IMR-90 (cell line): ENCODE results near the gene NOL9. TPM values are rescaled to one million over a fixed set of nuclear protein-coding genes. Genes with fewer than 3 reads are reported as not detected.

Experiments used
- ATAC-seq: fragments of 200-7000 bp; cut with Tn5 transposase; 2 replicates; pipeline ENCODE4 v1.9.1; 2020; ENCODE audit warnings: low read depth, mild to moderate bottlenecking, moderate library complexity
- BruUV-seq: library from RNA; stranded (reverse); fragments of 400-500 nt; replicated peaks from 2 replicates; lab custom pipeline; 2021; lab: Mats Ljungman, UMichigan
- CTCF ChIA-PET: fragments of 300-600 bp; formaldehyde crosslinking; extraction: SDS; loops from one replicate; lab custom pipeline; 2021; ENCODE audit warnings: antibody characterized with exemption; lab: Yijun Ruan, JAX
- POLR2A ChIA-PET: fragments of 300-600 bp; sonication (Branson Sonifier 250); formaldehyde crosslinking; loops from one replicate; lab custom pipeline; 2022; ENCODE audit warnings: antibody characterized with exemption; ENCODE audit not compliant: unreplicated experiment; lab: Charles Lee
- DNase-seq: peaks from one replicate; pipeline ENCODE4 v3.0.0; 2013
- H2AFZ ChIP-seq: replicated peaks from 2 replicates; pipeline ENCODE3; 2013; ENCODE audit warnings: low read length, mild to moderate bottlenecking; ENCODE audit not compliant: poor library complexity
- H2AK5ac ChIP-seq: 2 replicates; pipeline ENCODE4 v1.6.1; 2013; ENCODE audit warnings: low read depth, low read length, inconsistent platforms
- H2AK9ac ChIP-seq: replicated peaks from 2 replicates; pipeline ENCODE3; 2013; ENCODE audit warnings: mild to moderate bottlenecking, low read depth, low read length, moderate library complexity; ENCODE audit not compliant: poor library complexity
- H2BK120ac ChIP-seq: 2 replicates; pipeline ENCODE4 v1.6.1; 2013; ENCODE audit warnings: low read depth, low read length, inconsistent platforms
- H2BK15ac ChIP-seq: 3 replicates; pipeline ENCODE4 v1.6.1; 2013; ENCODE audit warnings: low read depth, low read length, inconsistent platforms
- H2BK20ac ChIP-seq: 2 replicates; pipeline ENCODE4 v1.6.1; 2013; ENCODE audit warnings: low read depth, mild to moderate bottlenecking, inconsistent platforms, low read length, moderate library complexity
- H2BK5ac ChIP-seq: 2 replicates; pipeline ENCODE4 v1.6.1; 2013; ENCODE audit warnings: mild to moderate bottlenecking, low read depth, low read length, inconsistent platforms; ENCODE audit not compliant: poor library complexity, severe bottlenecking
- H3K14ac ChIP-seq: replicated peaks from 2 replicates; pipeline ENCODE4 v1.6.1; 2013; ENCODE audit warnings: low read depth, low read length, inconsistent platforms
- H3K18ac ChIP-seq: 2 replicates; pipeline ENCODE4 v1.6.1; 2013; ENCODE audit warnings: low read depth, low read length, control low read depth
- H3K23ac ChIP-seq: 2 replicates; pipeline ENCODE4 v1.6.1; 2013; ENCODE audit warnings: low read depth, low read length, inconsistent platforms
- H3K27ac ChIP-seq: 2 replicates; pipeline ENCODE4 v1.5.1; 2013; ENCODE audit warnings: mild to moderate bottlenecking, control low read depth, low read length; ENCODE audit not compliant: insufficient read depth
- H3K27me3 ChIP-seq: 2 replicates; pipeline ENCODE4 v1.6.1; 2013; ENCODE audit warnings: low read length; ENCODE audit not compliant: control insufficient read depth, insufficient read depth
- H3K36me3 ChIP-seq: 2 replicates; pipeline ENCODE4 v1.6.1; 2013; ENCODE audit warnings: low read length, mixed read lengths; ENCODE audit not compliant: control insufficient read depth, insufficient read depth
- H3K4ac ChIP-seq: 2 replicates; pipeline ENCODE4 v1.6.1; 2013; ENCODE audit warnings: low read depth, low read length, inconsistent platforms
- H3K4me1 ChIP-seq: 2 replicates; pipeline ENCODE4 v1.6.1; 2013; ENCODE audit warnings: low read length, mixed read lengths; ENCODE audit not compliant: control insufficient read depth, insufficient read depth
- H3K4me2 ChIP-seq: 2 replicates; pipeline ENCODE4 v1.6.1; 2013; ENCODE audit warnings: low read depth, mild to moderate bottlenecking, control low read depth, low read length, moderate library complexity
- H3K4me3 ChIP-seq: 2 replicates; pipeline ENCODE4 v1.5.1; 2013; ENCODE audit warnings: low read depth, mild to moderate bottlenecking, control low read depth, low read length, moderate library complexity; ENCODE audit not compliant: insufficient read depth
- H3K56ac ChIP-seq: 2 replicates; pipeline ENCODE4 v1.6.1; 2013; ENCODE audit warnings: low read length, inconsistent platforms; ENCODE audit not compliant: insufficient read depth; ENCODE audit errors: extremely low read depth
- H3K79me1 ChIP-seq, 2 experiments: 2 replicates each; pipeline ENCODE4 v1.6.1; 2013; ENCODE audit warnings: low read length in 2 of 2, inconsistent platforms in 1 of 2, low read depth in 1 of 2
- H3K9ac ChIP-seq: 2 replicates; pipeline ENCODE4 v1.6.1; 2013; ENCODE audit warnings: low read depth, low read length, control low read depth
- H3K9me1 ChIP-seq: 2 replicates; pipeline ENCODE4 v1.6.1; 2013; ENCODE audit warnings: low read length, inconsistent platforms; ENCODE audit not compliant: insufficient read depth
- H3K9me3 ChIP-seq: 2 replicates; pipeline ENCODE4 v1.6.1; 2013; ENCODE audit warnings: low read length; ENCODE audit not compliant: control insufficient read depth, insufficient read depth
- H4K20me1 ChIP-seq: 2 replicates; pipeline ENCODE4 v1.6.1; 2013; ENCODE audit warnings: low read length, inconsistent platforms; ENCODE audit not compliant: insufficient read depth
- H4K5ac ChIP-seq: 2 replicates; pipeline ENCODE4 v1.6.1; 2013; ENCODE audit warnings: mild to moderate bottlenecking, low read depth, low read length, control low read depth
- H4K8ac ChIP-seq, 2 experiments: 2 replicates each; pipeline ENCODE4 v1.6.1; 2013; ENCODE audit warnings: low read depth in 2 of 2, low read length in 2 of 2, control low read depth in 1 of 2, inconsistent platforms in 1 of 2
- H4K91ac ChIP-seq: 2 replicates; pipeline ENCODE4 v1.6.1; 2013; ENCODE audit warnings: low read depth, low read length, inconsistent platforms; ENCODE audit not compliant: insufficient read depth
- BHLHE40 ChIP-seq: fragments of 150-350 bp; IDR thresholded peaks from 2 replicates; pipeline ENCODE4 v1.6.1; 2016; ENCODE audit warnings: mild to moderate bottlenecking, low read depth, low read length
- CEBPB ChIP-seq: IDR thresholded peaks from 2 replicates; pipeline ENCODE4 v1.6.1; 2012; ENCODE audit warnings: low read depth, low read length, improper control_type of control experiment
- CHD1 ChIP-seq: IDR thresholded peaks from 2 replicates; pipeline ENCODE4 v1.6.1; 2012; ENCODE audit warnings: low read depth, low read length, improper control_type of control experiment
- FOS ChIP-seq: fragments of 150-350 bp; IDR thresholded peaks from 2 replicates; pipeline ENCODE4 v1.6.1; 2016; ENCODE audit warnings: low read depth, low read length
- MAFK ChIP-seq: IDR thresholded peaks from 2 replicates; pipeline ENCODE4 v1.6.1; 2012; ENCODE audit warnings: low read depth, low read length, improper control_type of control experiment
- MAZ ChIP-seq: IDR thresholded peaks from 2 replicates; pipeline ENCODE4 v1.6.1; 2012; ENCODE audit warnings: low read depth, mild to moderate bottlenecking, low read length, improper control_type of control experiment, moderate library complexity, borderline replicate concordance
- MXI1 ChIP-seq: IDR thresholded peaks from 2 replicates; pipeline ENCODE4 v1.6.1; 2012; ENCODE audit warnings: low read depth, mild to moderate bottlenecking, low read length, moderate library complexity, borderline replicate concordance
- NFE2L2 ChIP-seq: fragments of 150-350 bp; IDR thresholded peaks from 2 replicates; pipeline ENCODE4 v1.6.1; 2016; ENCODE audit warnings: low read depth, mild to moderate bottlenecking, low read length
- RAD21 ChIP-seq: IDR thresholded peaks from 2 replicates; pipeline ENCODE4 v1.6.1; 2012; ENCODE audit warnings: low read length, improper control_type of control experiment
- RCOR1 ChIP-seq: IDR thresholded peaks from 2 replicates; pipeline ENCODE4 v1.6.1; 2012; ENCODE audit warnings: mild to moderate bottlenecking, low read length, improper control_type of control experiment; ENCODE audit not compliant: insufficient replicate concordance
- RFX5 ChIP-seq: IDR thresholded peaks from 2 replicates; pipeline ENCODE4 v1.8.0; 2012; ENCODE audit warnings: low read depth, mild to moderate bottlenecking, low read length, moderate library complexity
- SMC3 ChIP-seq: fragments of 150-350 bp; IDR thresholded peaks from 2 replicates; pipeline ENCODE4 v1.6.1; 2016; ENCODE audit warnings: low read depth, mild to moderate bottlenecking, antibody characterized with exemption, low read length, moderate library complexity
- WGBS, 2 experiments: methylation state at CpG; one replicate each; pipeline versions ENCODE4 v1.1.5 to v1.1.7; 2013; ENCODE audit warnings: missing lambda C conversion rate in 2 of 2; ENCODE audit not compliant: insufficient read length in 1 of 2; ENCODE audit errors: extremely low coverage in 2 of 2; 5-methylcytosine and 5-hydroxymethylcytosine counted together
- dilution Hi-C: fragments of 300-500 bp; cut with HindIII; formaldehyde crosslinking; loops from one replicate; pipeline ENCODE4 v1.14.3; 2018; ENCODE audit warnings: low sequenced_read_pairs; ENCODE audit not compliant: unreplicated experiment
- in situ Hi-C: fragments of 300-500 bp; cut with MboI; formaldehyde crosslinking; loops from 3 replicates; pipeline ENCODE4 v1.14.3; 2019; ENCODE audit warnings: low sequenced_read_pairs, inconsistent platforms, mixed read lengths
- intact Hi-C: fragments of 100-400 bp; cut with micrococcal nuclease; formaldehyde crosslinking; loops from 2 replicates; pipeline ENCODE4 v1.10.0; 2022
- polyA plus RNA-seq, 3 experiments: library from polyadenylated mRNA; depleted of rRNA; stranded (reverse); fragments of >200 nt; gene quantifications; 2 replicates each; pipeline ENCODE4 v1.2.3, GENCODE V29; 2012; ENCODE audit warnings: low replicate concordance in 1 of 3
- total RNA-seq: library from RNA; depleted of rRNA; stranded (reverse); fragments of >200 nt; gene quantifications from 2 replicates; pipeline ENCODE4 v1.2.3, GENCODE V29; 2012
- TF ChIP-seq, protein P1 (sequence below): conservative IDR thresholded peaks from 2 replicates; pipeline ENCODE4 v1.5.1; 2012; ENCODE audit warnings: mild to moderate bottlenecking, low read depth, low read length, improper control_type of control experiment
- TF ChIP-seq, protein P2 (sequence below): fragments of 150-350 bp; IDR thresholded peaks from 2 replicates; pipeline ENCODE4 v1.6.1; 2016; ENCODE audit warnings: low read depth, mild to moderate bottlenecking, low read length, moderate library complexity, borderline replicate concordance
- TF ChIP-seq, protein P3 (sequence below): fragments of 150-350 bp; IDR thresholded peaks from 2 replicates; pipeline ENCODE4 v1.6.1; 2017; ENCODE audit warnings: mild to moderate bottlenecking, antibody characterized with exemption, low read length, low read depth

NOL9 gene
- total and polyA plus RNA-seq, 2 of the 4 experiments (the other 2 are of a cell fraction) = 13.0 to 19.2 TPM

DNA sequence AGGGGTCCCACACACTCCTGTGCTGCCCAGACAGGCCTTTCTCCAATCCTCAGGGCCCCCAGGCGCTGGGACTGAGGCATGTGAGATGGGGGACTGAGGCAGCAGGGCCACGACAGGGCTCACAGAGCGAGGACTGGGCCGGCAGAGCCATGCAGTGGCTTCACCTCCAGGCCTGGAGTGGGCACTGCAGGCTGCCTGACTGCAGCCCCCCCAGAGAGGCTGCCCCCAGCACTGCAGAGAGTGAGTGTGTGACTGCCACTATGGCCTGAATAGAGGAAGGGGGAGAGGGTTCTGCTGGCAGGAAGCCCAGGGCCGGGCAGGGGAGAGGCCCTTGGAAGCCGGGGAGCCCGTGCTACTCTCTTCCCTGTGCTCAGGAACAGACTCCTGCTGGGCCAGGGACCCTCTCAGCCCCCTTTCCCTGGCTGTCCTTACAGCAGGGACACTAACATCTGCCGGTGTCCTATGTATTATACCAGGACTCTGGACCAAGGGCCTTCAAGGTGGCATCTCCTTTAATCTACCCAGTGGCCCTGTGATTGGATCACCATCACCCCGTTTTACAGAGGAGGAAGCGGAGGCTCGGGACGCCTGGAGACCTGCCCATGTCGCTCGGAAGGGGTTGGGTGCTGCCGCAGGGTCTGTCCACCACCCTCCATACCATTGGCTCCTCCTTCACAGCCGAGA, 42.6 kb downstream of the NOL9 start:
- no peak overlapping the region for H3K23ac ChIP-seq
- H3K4me1 ChIP-seq = peaks cover 2% of the 10 kb centered on the region; the same call in 1 of the 2 replicates
- no peak overlapping the region for H2BK120ac ChIP-seq
- TF ChIP-seq BHLHE40 = no peak
- TF ChIP-seq, protein P1, sequence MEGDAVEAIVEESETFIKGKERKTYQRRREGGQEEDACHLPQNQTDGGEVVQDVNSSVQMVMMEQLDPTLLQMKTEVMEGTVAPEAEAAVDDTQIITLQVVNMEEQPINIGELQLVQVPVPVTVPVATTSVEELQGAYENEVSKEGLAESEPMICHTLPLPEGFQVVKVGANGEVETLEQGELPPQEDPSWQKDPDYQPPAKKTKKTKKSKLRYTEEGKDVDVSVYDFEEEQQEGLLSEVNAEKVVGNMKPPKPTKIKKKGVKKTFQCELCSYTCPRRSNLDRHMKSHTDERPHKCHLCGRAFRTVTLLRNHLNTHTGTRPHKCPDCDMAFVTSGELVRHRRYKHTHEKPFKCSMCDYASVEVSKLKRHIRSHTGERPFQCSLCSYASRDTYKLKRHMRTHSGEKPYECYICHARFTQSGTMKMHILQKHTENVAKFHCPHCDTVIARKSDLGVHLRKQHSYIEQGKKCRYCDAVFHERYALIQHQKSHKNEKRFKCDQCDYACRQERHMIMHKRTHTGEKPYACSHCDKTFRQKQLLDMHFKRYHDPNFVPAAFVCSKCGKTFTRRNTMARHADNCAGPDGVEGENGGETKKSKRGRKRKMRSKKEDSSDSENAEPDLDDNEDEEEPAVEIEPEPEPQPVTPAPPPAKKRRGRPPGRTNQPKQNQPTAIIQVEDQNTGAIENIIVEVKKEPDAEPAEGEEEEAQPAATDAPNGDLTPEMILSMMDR = no peak
- TF ChIP-seq MAZ = no peak
- no peak for TF ChIP-seq MXI1
- TF ChIP-seq RFX5 = no peak
- no peak for TF ChIP-seq RAD21
- TF ChIP-seq, protein P2, sequence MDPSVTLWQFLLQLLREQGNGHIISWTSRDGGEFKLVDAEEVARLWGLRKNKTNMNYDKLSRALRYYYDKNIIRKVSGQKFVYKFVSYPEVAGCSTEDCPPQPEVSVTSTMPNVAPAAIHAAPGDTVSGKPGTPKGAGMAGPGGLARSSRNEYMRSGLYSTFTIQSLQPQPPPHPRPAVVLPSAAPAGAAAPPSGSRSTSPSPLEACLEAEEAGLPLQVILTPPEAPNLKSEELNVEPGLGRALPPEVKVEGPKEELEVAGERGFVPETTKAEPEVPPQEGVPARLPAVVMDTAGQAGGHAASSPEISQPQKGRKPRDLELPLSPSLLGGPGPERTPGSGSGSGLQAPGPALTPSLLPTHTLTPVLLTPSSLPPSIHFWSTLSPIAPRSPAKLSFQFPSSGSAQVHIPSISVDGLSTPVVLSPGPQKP = no peak
- no peak for TF ChIP-seq FOS
- TF ChIP-seq CEBPB = no peak
- TF ChIP-seq RCOR1 = no peak
- TF ChIP-seq SMC3 = no peak
- TF ChIP-seq MAFK = no peak
- no peak for TF ChIP-seq NFE2L2
- TF ChIP-seq, protein P3, sequence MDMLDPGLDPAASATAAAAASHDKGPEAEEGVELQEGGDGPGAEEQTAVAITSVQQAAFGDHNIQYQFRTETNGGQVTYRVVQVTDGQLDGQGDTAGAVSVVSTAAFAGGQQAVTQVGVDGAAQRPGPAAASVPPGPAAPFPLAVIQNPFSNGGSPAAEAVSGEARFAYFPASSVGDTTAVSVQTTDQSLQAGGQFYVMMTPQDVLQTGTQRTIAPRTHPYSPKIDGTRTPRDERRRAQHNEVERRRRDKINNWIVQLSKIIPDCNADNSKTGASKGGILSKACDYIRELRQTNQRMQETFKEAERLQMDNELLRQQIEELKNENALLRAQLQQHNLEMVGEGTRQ = no peak
- TF ChIP-seq CHD1 = no peak
- 72% methylated on average over 8 of the region's 16 CpGs; no CpG with 5 or more reads in 1 of the 2 experiments for WGBS, 2 experiments
- H3K4me3 ChIP-seq = no peak overlapping the region
- no peak overlapping the region for H3K18ac ChIP-seq
- H4K8ac ChIP-seq = no peak overlapping the region
- peaks cover 4% of the 10 kb centered on the region; the same call in 1 of the 2 replicates for H3K27me3 ChIP-seq
- ATAC-seq = no peak
- H4K91ac ChIP-seq = no peak overlapping the region
- CTCF ChIA-PET = no interaction called here
- H3K79me1 ChIP-seq = no peaks in the 10 kb centered on the region
- in situ Hi-C loops = no loop called here
- intact Hi-C loops = no loop called here
- H2AFZ ChIP-seq = no peak overlapping the region
- no peak overlapping the region for H2BK15ac ChIP-seq
- H4K5ac ChIP-seq = no peak overlapping the region
- H4K20me1 ChIP-seq = no peaks in the 10 kb centered on the region
- BruUV-seq = no TSS peak
- H3K27ac ChIP-seq = no peak overlapping the region
- H2BK20ac ChIP-seq = no peak overlapping the region
- no peaks in the 10 kb centered on the region for H3K36me3 ChIP-seq
- no peak overlapping the region for H2BK5ac ChIP-seq
- H3K9me1 ChIP-seq = peaks cover 6% of the 10 kb centered on the region; the same call in 1 of the 2 replicates
- no peak for DNase-seq
- H3K4me2 ChIP-seq = no peak overlapping the region
- H2AK9ac ChIP-seq = no peak overlapping the region
- POLR2A ChIA-PET = no interaction called here
- no peak overlapping the region for H3K9ac ChIP-seq
- H3K9me3 ChIP-seq = no peaks in the 10 kb centered on the region
- no peak overlapping the region for H3K4ac ChIP-seq
- H2AK5ac ChIP-seq = no peak overlapping the region
- H3K14ac ChIP-seq = no peak overlapping the region
- H3K56ac ChIP-seq = no peak overlapping the region
- dilution Hi-C loops = no loop called here
